ENCODE measurements around the gene SERTAD4.

- no peak for TF ChIP-seq CSDC2 (CRISPR knock-in tag; IDR thresholded peaks at IDR 0.05)
- TF ChIP-seq ESRRG (CRISPR knock-in tag; IDR thresholded peaks at IDR 0.05), result no peak
- no peak for TF ChIP-seq PATZ1 (CRISPR knock-in tag; IDR thresholded peaks at IDR 0.05; ENCODE audit: borderline replicate concordance)
- no peak for TF ChIP-seq PPARA (CRISPR knock-in tag; IDR thresholded peaks at IDR 0.05; ENCODE audit: borderline replicate concordance)
- no peak for TF ChIP-seq TSHZ2 (CRISPR knock-in tag; IDR thresholded peaks at IDR 0.05)
- TF ChIP-seq CREB5 (CRISPR knock-in tag; IDR thresholded peaks at IDR 0.05; ENCODE audit: low read depth), result no peak
- TF ChIP-seq ARNTL (CRISPR knock-in tag; IDR thresholded peaks at IDR 0.05; ENCODE audit: borderline replicate concordance, low read depth), result no peak
- TF ChIP-seq ZNF565 (CRISPR knock-in tag; conservative IDR thresholded peaks at IDR 0.05; ENCODE audit: low read depth), result no peak
- TF ChIP-seq RARB (CRISPR knock-in tag; IDR thresholded peaks at IDR 0.05), result no peak
- TF ChIP-seq POU6F1 (CRISPR knock-in tag; IDR thresholded peaks at IDR 0.05; ENCODE audit: borderline replicate concordance, low read depth), result no peak
- no peak for TF ChIP-seq ZC3H10 (CRISPR knock-in tag; IDR thresholded peaks at IDR 0.05)
- TF ChIP-seq ZNF70 (CRISPR knock-in tag; IDR thresholded peaks at IDR 0.05), result no peak
- no peak for TF ChIP-seq ZFP30 (CRISPR knock-in tag; IDR thresholded peaks at IDR 0.05)
Observed at GRCh38 chr1:210260096-210260495, 27.5 kb downstream of the SERTAD4 start.

All from SK-N-SH treated with all-trans-retinoic acid at 6 μM for 48 hours (cell line).